Retina (tissue), 1 donor: ENCODE results near the gene HBM.
"Not testable (repeated sequence)": the region's sequence is repeated elsewhere in the genome, so short reads cannot be mapped to it uniquely, and the experiment has no call there.

ENCODE experiments used
- DNase-seq: peaks from one replicate; pipeline ENCODE4 v3.0.0-alpha.2; 2016

HBM gene

DNA sequence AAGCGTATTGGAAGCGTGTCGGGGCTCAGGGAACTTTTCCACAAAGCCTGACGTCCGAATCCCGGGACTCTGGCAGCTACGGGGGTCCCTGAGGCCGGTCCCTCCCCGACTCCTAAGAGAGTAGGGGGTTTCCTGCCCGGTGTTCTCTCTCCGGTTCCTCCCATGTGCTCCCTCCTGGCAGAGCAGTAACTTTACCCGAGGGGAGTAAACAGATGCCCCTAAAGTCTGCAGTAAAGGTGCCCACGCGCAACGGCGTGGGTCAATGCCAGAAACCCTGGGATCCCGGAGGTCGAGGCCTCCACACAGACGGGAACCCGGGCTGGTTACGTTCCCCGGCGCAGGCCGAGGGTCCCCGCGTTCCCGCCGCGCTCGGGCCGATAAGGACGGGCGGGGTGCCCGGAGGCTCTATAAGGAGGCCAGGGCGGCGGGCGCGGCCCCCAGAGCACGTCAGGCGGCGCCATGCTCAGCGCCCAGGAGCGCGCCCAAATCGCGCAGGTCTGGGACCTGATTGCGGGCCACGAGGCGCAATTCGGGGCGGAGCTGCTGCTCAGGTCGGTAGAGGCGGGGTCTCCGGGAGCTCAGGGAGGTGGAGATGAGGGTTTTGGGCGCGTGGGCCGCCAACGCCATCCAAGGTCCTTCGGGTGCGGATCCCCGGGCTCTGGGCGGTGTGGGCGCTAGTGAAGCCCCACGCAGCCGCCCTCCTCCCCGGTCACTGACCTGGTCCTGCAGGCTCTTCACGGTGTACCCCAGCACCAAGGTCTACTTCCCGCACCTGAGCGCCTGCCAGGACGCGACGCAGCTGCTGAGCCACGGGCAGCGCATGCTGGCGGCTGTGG lies at the start of gene HBM:
Gene HBM (plus strand): TSS at position 440 of the 836 bp plus-strand sequence. CDS start 20 bp downstream, at position 460.
- no peak for DNase-seq

DNA sequence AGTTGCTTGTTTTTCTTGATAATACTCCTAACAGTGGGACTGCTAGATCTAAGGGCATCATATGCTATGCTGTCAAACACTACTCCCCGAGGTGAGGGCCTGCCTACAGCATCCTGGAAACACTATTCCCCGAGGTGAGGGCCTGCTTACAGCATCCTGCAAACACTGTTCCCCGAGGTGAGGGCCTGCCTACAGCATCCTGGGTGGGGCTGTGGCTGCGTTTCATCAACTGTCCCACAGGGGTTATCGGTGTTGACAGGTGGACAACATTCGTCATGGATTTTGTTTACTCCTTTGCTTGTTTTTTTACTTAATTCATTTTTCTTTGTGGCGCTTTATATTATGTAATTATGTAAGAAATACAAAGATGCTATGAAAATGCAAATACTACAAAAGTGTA lies 49.8 kb upstream of the HBM start:
- DNase-seq = no peak

DNA sequence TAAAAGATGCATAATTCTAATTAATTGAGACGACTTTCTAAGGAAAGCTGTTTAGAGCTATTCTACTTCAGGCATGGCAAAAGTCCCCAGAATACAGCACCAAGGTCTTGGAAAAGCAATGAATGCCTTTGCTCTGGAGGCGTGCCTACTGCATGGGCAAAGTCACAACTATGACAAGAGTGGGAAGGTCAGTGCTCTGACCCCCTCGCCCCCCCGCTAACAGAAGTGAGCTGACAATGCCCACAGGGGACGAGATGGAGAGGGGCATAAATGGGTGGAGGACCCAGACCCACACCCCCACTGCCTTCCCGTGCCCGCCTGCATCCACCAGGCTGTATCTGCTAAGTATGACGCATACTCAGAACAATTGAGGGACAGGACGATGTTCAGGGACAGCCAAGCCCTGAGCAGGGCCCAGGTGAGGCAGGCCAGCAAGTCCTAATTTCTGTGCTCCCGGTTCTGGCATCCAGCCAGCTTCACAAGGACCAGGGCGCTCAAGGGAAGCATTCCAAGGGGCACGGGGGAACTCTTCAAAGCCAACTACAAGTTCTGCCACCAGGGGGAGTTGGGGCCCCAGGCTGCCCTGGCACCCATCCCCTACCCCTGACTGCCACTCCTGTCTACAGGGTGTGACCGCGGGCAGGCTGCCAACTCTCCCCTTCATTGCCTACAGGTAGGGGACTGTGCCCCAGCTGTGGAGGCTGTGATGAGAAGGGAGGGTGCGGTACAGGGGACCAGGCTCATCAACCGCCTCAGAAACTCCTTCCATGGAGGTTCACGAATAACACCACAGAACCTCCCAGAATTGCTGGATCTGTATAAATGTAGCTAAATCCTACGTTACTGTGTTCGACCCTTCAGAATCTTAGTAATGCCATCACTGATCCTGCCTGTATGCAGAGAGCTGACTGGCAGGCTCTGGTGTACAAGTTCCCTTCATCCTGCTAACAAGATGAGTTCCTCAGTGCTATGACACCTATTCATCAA lies 48.1 kb upstream of the HBM start:
- peak; percentile 63 for DNase-seq

GRCh38 chr16:118857-119256 lies 46.9 kb upstream of the HBM start:
- no peak for DNase-seq

DNA sequence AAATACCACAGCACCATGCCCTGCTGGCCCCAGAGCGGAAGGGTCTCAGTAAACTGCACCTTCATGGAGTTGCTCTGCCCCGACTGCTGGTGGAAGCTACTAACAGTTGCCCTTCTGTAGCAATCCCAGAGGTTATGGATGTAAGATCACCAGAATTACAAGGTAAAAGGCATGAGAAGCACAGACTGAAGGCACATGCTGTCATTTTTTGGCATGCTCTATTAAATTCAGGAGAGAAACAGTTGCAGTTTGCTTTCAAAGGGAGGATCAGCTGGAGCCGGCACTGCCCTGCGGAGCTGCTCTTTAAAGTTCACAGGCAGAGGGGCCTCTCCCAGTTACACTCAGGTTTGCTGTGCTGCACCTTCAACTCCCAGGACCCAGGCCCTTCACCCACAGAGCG lies 46.5 kb upstream of the HBM start:
- DNase-seq = no peak

GRCh38 chr16:119835-120491 lies 45.8 kb upstream of the HBM start:
- no peak for DNase-seq

GRCh38 chr16:120756-121155 lies 45.0 kb upstream of the HBM start:
- no peak for DNase-seq

DNA sequence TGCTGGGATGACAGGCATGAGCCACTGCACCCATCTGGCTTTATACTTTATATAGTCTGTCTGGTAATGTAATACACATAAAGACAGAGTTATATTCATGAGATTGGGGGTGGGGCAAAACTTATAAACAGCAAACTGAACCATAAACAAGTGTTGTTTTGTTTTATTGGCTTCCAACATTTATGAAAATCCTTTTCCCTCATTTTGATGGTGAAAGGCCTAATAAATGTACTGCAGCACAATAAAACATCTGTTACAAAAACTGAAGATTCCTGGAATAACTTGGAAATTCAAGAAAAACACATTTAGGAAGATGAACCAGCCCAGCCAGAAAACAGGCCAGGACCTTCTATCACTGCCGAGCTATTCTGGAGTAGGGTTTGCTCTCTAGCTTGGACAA lies 43.4 kb upstream of the HBM start:
- no peak for DNase-seq

GRCh38 chr16:123558-124350 lies 42.0 kb upstream of the HBM start:
- DNase-seq = not testable (repeated sequence)

DNA sequence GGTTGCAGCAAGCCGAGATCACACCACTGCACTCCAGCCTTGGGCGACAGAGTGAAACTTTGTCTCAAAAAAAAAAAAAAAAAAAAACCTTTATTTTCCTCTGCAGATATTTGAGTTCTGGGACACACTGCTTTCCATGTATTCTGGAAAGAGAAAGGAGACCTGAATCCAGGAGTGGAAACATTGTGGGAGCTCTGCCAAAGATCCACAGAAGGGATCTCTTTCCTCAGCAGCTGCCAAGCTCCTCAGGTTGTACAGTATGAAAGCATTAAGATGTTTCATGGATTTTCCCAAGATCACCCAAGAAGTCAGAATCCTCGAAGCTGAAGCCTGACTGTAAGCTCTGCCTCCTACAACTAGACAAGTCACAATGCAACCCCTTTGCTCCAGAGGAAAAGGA lies 40.8 kb upstream of the HBM start:
- DNase-seq = no peak

DNA sequence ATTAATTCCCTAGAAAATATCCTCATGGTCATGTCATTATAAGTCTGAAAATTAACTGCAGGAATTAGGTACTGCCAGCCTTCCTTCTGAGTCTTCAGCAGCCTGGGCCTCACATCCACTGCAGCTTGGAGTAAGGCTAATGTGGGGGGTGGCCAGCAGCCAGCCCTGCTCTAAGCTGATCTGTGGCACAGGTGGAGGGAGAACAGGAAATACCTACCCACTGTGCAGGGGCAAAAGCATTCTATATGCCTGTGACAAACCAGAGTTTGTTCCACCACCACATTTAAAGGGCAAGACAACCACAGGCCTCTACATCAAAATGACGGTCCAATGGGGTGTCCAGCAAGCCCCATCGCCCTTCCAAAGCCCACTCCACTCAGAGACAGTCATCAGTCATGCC lies 36.7 kb upstream of the HBM start:
- no peak for DNase-seq

DNA sequence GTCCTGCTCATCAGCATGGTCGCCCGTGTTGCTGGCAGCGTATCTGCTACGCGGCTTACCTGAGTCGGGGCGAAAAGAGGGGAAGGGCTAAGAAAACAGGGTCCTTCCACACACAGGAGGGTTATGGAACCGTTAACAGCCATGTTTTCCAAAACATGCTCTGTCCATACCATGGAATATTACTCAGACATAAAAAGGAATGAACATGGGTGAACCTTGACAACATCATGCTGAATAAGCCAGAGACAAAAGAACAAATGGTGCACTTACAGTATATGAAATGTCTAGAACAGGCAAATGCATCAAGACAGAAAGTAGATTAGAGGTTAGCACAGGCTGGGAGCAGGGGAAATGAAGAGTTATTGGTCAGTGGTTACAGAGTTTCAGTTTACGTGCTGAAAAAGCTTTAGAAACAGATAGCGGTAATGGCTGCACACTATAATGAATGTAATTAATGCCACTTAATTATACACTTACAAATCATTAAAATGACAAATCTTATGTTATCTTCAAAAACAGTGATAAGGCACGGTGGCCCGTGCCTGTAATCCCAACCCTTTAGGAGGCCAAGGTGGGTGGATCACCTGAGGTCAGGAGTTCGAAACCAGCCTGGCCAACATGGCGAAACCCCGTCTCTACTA lies 35.1 kb upstream of the HBM start:
- no peak for DNase-seq

- DNase-seq = no peak
Measured at GRCh38 chr16:132120-132519, 33.7 kb upstream of the HBM start.

- DNase-seq = no peak
Measured at GRCh38 chr16:133716-134115, 32.1 kb upstream of the HBM start.

GRCh38 chr16:138049-138417 lies 27.7 kb upstream of the HBM start:
- DNase-seq = peak; percentile 61

- DNase-seq = no peak
Measured at GRCh38 chr16:140175-140857, 25.5 kb upstream of the HBM start.

DNA sequence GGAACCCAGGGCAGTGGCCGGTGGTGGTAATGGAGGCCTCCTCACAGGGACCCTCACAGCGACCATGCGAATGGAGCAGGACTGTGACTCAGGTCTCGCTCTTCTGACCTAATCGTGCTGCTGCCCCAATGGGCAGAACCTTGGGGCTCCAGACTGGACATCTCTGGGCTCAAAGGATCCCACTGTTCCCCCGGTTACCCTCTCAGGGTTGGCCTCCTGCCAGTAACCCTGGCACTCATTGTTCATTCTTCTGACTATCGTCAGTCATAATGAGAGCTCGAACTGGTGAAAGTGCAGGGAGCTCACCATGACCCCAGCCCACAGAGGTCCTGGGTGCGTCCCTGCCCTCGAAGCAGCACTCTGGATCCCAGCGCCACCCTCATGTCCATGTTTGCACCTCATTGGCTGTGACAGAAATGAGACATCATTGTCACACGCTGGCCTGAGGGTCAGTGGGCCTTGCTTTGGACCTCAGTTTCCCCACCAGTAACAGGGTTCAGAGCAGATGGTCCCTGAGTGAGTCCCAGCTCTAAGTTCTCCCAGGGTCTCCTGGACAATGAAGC lies 23.3 kb upstream of the HBM start:
- DNase-seq = no peak

GRCh38 chr16:143047-143446 lies 22.7 kb upstream of the HBM start:
- no peak for DNase-seq

GRCh38 chr16:143456-143855 lies 22.3 kb upstream of the HBM start:
- DNase-seq = no peak

DNA sequence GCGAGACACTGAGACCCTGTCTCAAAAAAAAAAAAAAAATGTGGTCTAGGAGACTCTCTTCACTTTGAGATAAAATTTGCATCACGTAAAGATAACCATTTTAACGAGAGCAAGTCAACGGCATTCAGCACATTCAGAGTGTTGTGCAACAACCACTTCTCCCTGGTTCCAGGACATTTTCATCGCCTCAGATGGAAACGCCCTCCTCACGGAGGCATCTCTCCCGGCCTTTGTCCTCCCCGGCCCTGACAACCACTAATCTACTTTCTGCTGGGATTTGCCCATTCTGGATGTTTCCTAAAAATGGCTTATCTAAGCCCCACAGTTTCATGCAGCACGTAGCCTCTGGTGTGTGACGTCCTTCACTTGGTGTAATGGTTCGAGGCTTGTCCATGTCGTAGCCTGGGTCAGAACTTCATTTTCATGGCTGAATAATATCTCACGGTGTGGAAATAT lies 21.0 kb upstream of the HBM start:
- DNase-seq = no peak

DNA sequence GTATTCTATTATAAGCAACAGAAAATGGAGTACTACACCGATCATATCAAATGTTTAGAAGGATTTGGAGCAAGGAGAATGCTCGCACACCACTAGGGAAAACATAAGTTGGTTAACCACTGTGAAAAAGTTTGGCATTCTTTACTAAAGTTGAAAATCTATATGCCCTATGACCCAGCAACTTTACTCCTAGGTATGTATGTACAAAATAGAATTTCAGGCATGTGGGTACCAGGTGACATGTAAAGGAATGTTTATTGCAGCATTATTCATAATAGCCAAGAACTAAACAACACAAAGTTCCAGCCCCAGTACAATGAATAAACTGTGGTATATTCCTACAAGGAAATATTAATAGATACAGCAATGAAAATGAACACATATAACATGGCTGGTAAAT lies 19.1 kb upstream of the HBM start:
- no peak for DNase-seq
